Duodenal mucosa (tissue), 2 donors: ENCODE measurements around the gene ALDOB.

Experiments used
- H3K27ac ChIP-seq: one replicate; pipeline ENCODE4 v1.7.0; 2013; ENCODE audit warnings: low read depth, low read length
- H3K27me3 ChIP-seq, 2 donors: one replicate each; pipeline ENCODE4 v1.7.0; 2013; ENCODE audit warnings: low read length in 2 of 2, control low read depth in 1 of 2; ENCODE audit not compliant: insufficient read depth in 2 of 2, control insufficient read depth in 1 of 2
- H3K36me3 ChIP-seq, 2 donors: one replicate each; pipeline ENCODE4 v1.7.0; 2013; ENCODE audit warnings: low read length in 2 of 2, control low read depth in 1 of 2; ENCODE audit not compliant: insufficient read depth in 2 of 2, control insufficient read depth in 1 of 2
- H3K4me1 ChIP-seq, 2 donors: one replicate each; pipeline ENCODE4 v1.7.0; 2013; ENCODE audit warnings: low read length in 2 of 2, control low read depth in 1 of 2; ENCODE audit not compliant: insufficient read depth in 2 of 2, control insufficient read depth in 1 of 2
- H3K4me3 ChIP-seq, 2 donors: one replicate each; pipeline ENCODE4 v1.7.0; 2013; ENCODE audit warnings: low read length in 2 of 2, low read depth in 1 of 2
- H3K9ac ChIP-seq, 2 donors: one replicate each; pipeline ENCODE4 v1.7.0; 2013; ENCODE audit warnings: low read length in 2 of 2, low read depth in 1 of 2
- H3K9me3 ChIP-seq, 2 donors: one replicate each; pipeline ENCODE4 v1.7.0; 2013; ENCODE audit warnings: low read length in 2 of 2, control low read depth in 1 of 2; ENCODE audit not compliant: control insufficient read depth in 1 of 2

Gene ALDOB

GRCh38 chr9:101446732-101447131 lies 11.2 kb upstream of the ALDOB start:
- H3K4me3 ChIP-seq = no peak overlapping the region
- no peak overlapping the region for H3K9ac ChIP-seq
- no peak overlapping the region for H3K27ac ChIP-seq
- peaks cover 28 to 35% of the 10 kb centered on the region in 2 donors for H3K4me1 ChIP-seq
- H3K36me3 ChIP-seq = no peaks in the 10 kb centered on the region
- H3K27me3 ChIP-seq = no peaks in the 10 kb centered on the region
- no peaks in the 10 kb centered on the region for H3K9me3 ChIP-seq

GRCh38 chr9:101445353-101446029 lies 9.9 kb upstream of the ALDOB start:
- H3K4me1 ChIP-seq = peaks cover 28 to 29% of the 10 kb centered on the region in 2 donors
- no peaks in the 10 kb centered on the region for H3K9me3 ChIP-seq
- H3K27ac ChIP-seq = peak overlapping the region; percentile 56
- H3K9ac ChIP-seq = peak overlapping the region; percentile 12 to 40
- no peaks in the 10 kb centered on the region for H3K27me3 ChIP-seq
- peak overlapping the region; percentile 21 to 36 for H3K4me3 ChIP-seq
- no peaks in the 10 kb centered on the region for H3K36me3 ChIP-seq

- peak overlapping the region; percentile 27 to 36 for H3K9ac ChIP-seq
- H3K27ac ChIP-seq = peak overlapping the region; percentile 53
- peaks cover 30 to 47% of the 10 kb centered on the region in 2 donors for H3K4me1 ChIP-seq
- H3K27me3 ChIP-seq = no peaks in the 10 kb centered on the region
- peak overlapping the region; percentile 43 to 47 for H3K4me3 ChIP-seq
- H3K9me3 ChIP-seq = no peaks in the 10 kb centered on the region
- H3K36me3 ChIP-seq = no peaks in the 10 kb centered on the region
These were observed 7.8 kb upstream of the ALDOB start for GRCh38 chr9:101443364-101443771.

- no peaks in the 10 kb centered on the region for H3K27me3 ChIP-seq
- H3K36me3 ChIP-seq = no peaks in the 10 kb centered on the region
- peak overlapping the region; percentile 27 to 36 for H3K9ac ChIP-seq
- H3K27ac ChIP-seq = peak overlapping the region; percentile 53
- H3K4me3 ChIP-seq = peak overlapping the region; percentile 43 to 47
- H3K4me1 ChIP-seq = peaks cover 30 to 52% of the 10 kb centered on the region in 2 donors
- no peaks in the 10 kb centered on the region for H3K9me3 ChIP-seq
These were observed 7.2 kb upstream of the ALDOB start for GRCh38 chr9:101442736-101443135.

- Histone ChIP-seq H3K4me3 (peak overlapping the region; percentile 47 to 60), H3K27ac (peak overlapping the region; percentile 76), H3K27me3 (no peaks in the 10 kb centered on the region), H3K9ac (peak overlapping the region; percentile 69 to 80), H3K9me3 (no peaks in the 10 kb centered on the region), H3K4me1 (peaks cover 30 to 55% of the 10 kb centered on the region in 2 donors), H3K36me3 (no peaks in the 10 kb centered on the region)
These were observed 6.7 kb upstream of the ALDOB start for GRCh38 chr9:101442318-101442717.

- peak overlapping the region; percentile 83 for H3K27ac ChIP-seq
- H3K4me3 ChIP-seq = peak overlapping the region; percentile 60 to 62
- H3K27me3 ChIP-seq = no peaks in the 10 kb centered on the region
- H3K36me3 ChIP-seq = no peaks in the 10 kb centered on the region
- H3K4me1 ChIP-seq = peaks cover 30 to 60% of the 10 kb centered on the region in 2 donors
- H3K9me3 ChIP-seq = no peaks in the 10 kb centered on the region
- peak overlapping the region; percentile 69 to 80 for H3K9ac ChIP-seq
These were observed 5.2 kb upstream of the ALDOB start for GRCh38 chr9:101440714-101441230.

GRCh38 chr9:101438523-101438922 lies 2.9 kb upstream of the ALDOB start:
- Histone ChIP-seq H3K27ac (peak overlapping the region; percentile 70), H3K9me3 (no peaks in the 10 kb centered on the region), H3K27me3 (no peaks in the 10 kb centered on the region), H3K4me3 (peak overlapping the region in 1 of 2 donors; percentile 27), H3K36me3 (peaks cover 0 to 4% of the 10 kb centered on the region in 2 donors), H3K9ac (peak overlapping the region; percentile 35 to 49), H3K4me1 (peaks cover 15 to 50% of the 10 kb centered on the region in 2 donors)

- Histone ChIP-seq H3K27me3 (no peaks in the 10 kb centered on the region), H3K4me1 (peaks cover 13 to 43% of the 10 kb centered on the region in 2 donors), H3K36me3 (peaks cover 0 to 4% of the 10 kb centered on the region in 2 donors), H3K9me3 (no peaks in the 10 kb centered on the region), H3K4me3 (peak overlapping the region in 1 of 2 donors; percentile 1), H3K9ac (peak overlapping the region; percentile 35 to 49), H3K27ac (peak overlapping the region; percentile 70)
These were observed 2.2 kb upstream of the ALDOB start for GRCh38 chr9:101437806-101438232.

- peak overlapping the region; percentile 62 to 79 for H3K4me3 ChIP-seq
- peaks cover 11 to 49% of the 10 kb centered on the region in 2 donors for H3K4me1 ChIP-seq
- H3K27ac ChIP-seq = peak overlapping the region; percentile 78
- peaks cover 12 to 19% of the 10 kb centered on the region in 2 donors for H3K36me3 ChIP-seq
- peak overlapping the region; percentile 52 to 89 for H3K9ac ChIP-seq
- no peaks in the 10 kb centered on the region for H3K9me3 ChIP-seq
- no peaks in the 10 kb centered on the region for H3K27me3 ChIP-seq
These were observed 576 bp downstream of the ALDOB start for GRCh38 chr9:101434998-101435397.

GRCh38 chr9:101433229-101433628 lies 2.3 kb downstream of the ALDOB start:
- H3K27me3 ChIP-seq = no peaks in the 10 kb centered on the region
- peak overlapping the region; percentile 34 to 89 for H3K9ac ChIP-seq
- peaks cover 5 to 41% of the 10 kb centered on the region in 2 donors for H3K4me1 ChIP-seq
- peak overlapping the region; percentile 62 to 79 for H3K4me3 ChIP-seq
- H3K27ac ChIP-seq = peak overlapping the region; percentile 78
- H3K9me3 ChIP-seq = no peaks in the 10 kb centered on the region
- H3K36me3 ChIP-seq = peaks cover 28 to 33% of the 10 kb centered on the region in 2 donors
